Measurements from ENCODE around the gene PRDX2.

DNA sequence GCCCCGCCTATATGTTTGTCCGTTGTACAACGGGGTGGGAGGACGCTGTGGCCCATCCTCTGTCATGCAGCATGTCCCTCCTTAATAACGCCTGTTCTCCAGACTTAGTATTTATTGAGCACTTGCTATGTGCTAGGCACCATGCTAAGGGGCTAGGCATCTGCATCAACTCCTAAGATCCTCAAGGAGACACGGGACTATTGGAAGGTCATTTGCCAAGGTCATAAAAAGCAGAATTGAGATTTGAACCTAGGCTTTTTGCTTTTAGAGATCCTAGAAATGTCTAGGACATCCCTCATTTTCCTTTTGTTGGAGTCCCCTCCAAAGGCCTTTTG lies 34.9 kb upstream of the PRDX2 start:
- TF ChIP-seq POLR2AphosphoS5 (IDR thresholded peaks at IDR 0.05; ENCODE audit: low read depth, low read length) = no peak
- no peak for TF ChIP-seq TAF1 (IDR thresholded peaks at IDR 0.05; ENCODE audit: borderline replicate concordance, insufficient read depth, low read length)
- TF ChIP-seq, protein P1, sequence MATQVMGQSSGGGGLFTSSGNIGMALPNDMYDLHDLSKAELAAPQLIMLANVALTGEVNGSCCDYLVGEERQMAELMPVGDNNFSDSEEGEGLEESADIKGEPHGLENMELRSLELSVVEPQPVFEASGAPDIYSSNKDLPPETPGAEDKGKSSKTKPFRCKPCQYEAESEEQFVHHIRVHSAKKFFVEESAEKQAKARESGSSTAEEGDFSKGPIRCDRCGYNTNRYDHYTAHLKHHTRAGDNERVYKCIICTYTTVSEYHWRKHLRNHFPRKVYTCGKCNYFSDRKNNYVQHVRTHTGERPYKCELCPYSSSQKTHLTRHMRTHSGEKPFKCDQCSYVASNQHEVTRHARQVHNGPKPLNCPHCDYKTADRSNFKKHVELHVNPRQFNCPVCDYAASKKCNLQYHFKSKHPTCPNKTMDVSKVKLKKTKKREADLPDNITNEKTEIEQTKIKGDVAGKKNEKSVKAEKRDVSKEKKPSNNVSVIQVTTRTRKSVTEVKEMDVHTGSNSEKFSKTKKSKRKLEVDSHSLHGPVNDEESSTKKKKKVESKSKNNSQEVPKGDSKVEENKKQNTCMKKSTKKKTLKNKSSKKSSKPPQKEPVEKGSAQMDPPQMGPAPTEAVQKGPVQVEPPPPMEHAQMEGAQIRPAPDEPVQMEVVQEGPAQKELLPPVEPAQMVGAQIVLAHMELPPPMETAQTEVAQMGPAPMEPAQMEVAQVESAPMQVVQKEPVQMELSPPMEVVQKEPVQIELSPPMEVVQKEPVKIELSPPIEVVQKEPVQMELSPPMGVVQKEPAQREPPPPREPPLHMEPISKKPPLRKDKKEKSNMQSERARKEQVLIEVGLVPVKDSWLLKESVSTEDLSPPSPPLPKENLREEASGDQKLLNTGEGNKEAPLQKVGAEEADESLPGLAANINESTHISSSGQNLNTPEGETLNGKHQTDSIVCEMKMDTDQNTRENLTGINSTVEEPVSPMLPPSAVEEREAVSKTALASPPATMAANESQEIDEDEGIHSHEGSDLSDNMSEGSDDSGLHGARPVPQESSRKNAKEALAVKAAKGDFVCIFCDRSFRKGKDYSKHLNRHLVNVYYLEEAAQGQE (IDR thresholded peaks at IDR 0.05; ENCODE audit: insufficient read depth in 1 of 2, low read depth in 2 of 2, low read length in 2 of 2) = no peak
- TF ChIP-seq SIN3A (IDR thresholded peaks at IDR 0.05; ENCODE audit: borderline replicate concordance, insufficient read depth, low read length) = no peak

All from PFSK-1 (cell line).